WTC11 (cell line): Measurements from ENCODE around the gene APLN. TPM values are rescaled to one million over a fixed set of nuclear protein-coding genes. Genes with fewer than 3 reads are reported as not detected.

Source experiments
- ATAC-seq: fragments of 200-7000 bp; cut with Tn5 transposase; 2 replicates; pipeline ENCODE4 v1.10.0; 2021; ENCODE audit warnings: mild to moderate bottlenecking, moderate library complexity
- CTCF ChIA-PET: fragments of 300-600 bp; sonication (Branson Sonifier 250); formaldehyde crosslinking; loops from one replicate; lab custom pipeline; 2021; ENCODE audit warnings: antibody characterized with exemption; lab: Charles Lee
- POLR2A ChIA-PET: fragments of 350-600 bp; sonication (Branson Sonifier 250); formaldehyde crosslinking; loops from one replicate; lab custom pipeline; 2021; ENCODE audit warnings: antibody characterized with exemption; lab: Charles Lee
- DNase-seq: peaks from one replicate; pipeline ENCODE4 v3.0.0; 2021; ENCODE audit warnings: low spot score
- H3K27ac Mint-ChIP-seq: 2 replicates; pipeline ENCODE4 v1.8.0; 2021; ENCODE audit warnings: mixed read lengths
- H3K27me3 Mint-ChIP-seq: 2 replicates; pipeline ENCODE4 v1.8.0; 2021; ENCODE audit warnings: low read depth, mild to moderate bottlenecking, moderate library complexity, mixed read lengths
- H3K36me3 Mint-ChIP-seq: 2 replicates; pipeline ENCODE4 v1.8.0; 2021; ENCODE audit warnings: mixed read lengths
- H3K4me1 Mint-ChIP-seq: 2 replicates; pipeline ENCODE4 v1.8.0; 2022; ENCODE audit warnings: mixed read lengths
- H3K4me3 Mint-ChIP-seq: 2 replicates; pipeline ENCODE4 v1.8.0; 2021; ENCODE audit warnings: mild to moderate bottlenecking, moderate library complexity, mixed read lengths
- H3K9me3 Mint-ChIP-seq: 2 replicates; pipeline ENCODE4 v1.8.0; 2021; ENCODE audit warnings: mixed read lengths
- CBFB ChIP-seq: sonication (generic); formaldehyde crosslinking; IDR thresholded peaks from 2 replicates; pipeline ENCODE4 v1.8.1; 2022; ENCODE audit warnings: mild to moderate bottlenecking, low read depth, missing genetic modification reagents
- CREM ChIP-seq: sonication (generic); formaldehyde crosslinking; IDR thresholded peaks from 2 replicates; pipeline ENCODE4 v1.8.1; 2022; ENCODE audit warnings: mild to moderate bottlenecking, missing genetic modification reagents, moderate library complexity
- FOXP1 ChIP-seq: sonication (generic); formaldehyde crosslinking; IDR thresholded peaks from 2 replicates; pipeline ENCODE4 v1.8.0; 2022; ENCODE audit warnings: missing genetic modification reagents, mild to moderate bottlenecking, moderate library complexity, borderline replicate concordance
- KAT7 ChIP-seq: sonication (generic); formaldehyde crosslinking; IDR thresholded peaks from 2 replicates; pipeline ENCODE4 v1.8.1; 2023; ENCODE audit warnings: missing genetic modification reagents, mild to moderate bottlenecking, borderline replicate concordance
- MYBL2 ChIP-seq: sonication (generic); formaldehyde crosslinking; IDR thresholded peaks from 2 replicates; pipeline ENCODE4 v1.8.1; 2023; ENCODE audit warnings: mild to moderate bottlenecking, moderate library complexity, missing genetic modification reagents
- NFATC4 ChIP-seq: fragments of 250-450 bp; sonication (Bioruptor Pico); IDR thresholded peaks from 2 replicates; pipeline ENCODE4 v1.9.0; 2021; ENCODE audit warnings: mild to moderate bottlenecking
- NR3C1 ChIP-seq: sonication (generic); formaldehyde crosslinking; conservative IDR thresholded peaks from 2 replicates; pipeline ENCODE4 v1.8.1; 2023; ENCODE audit warnings: low read depth, mild to moderate bottlenecking, missing genetic modification reagents
- PRRX2 ChIP-seq: fragments of 250-450 bp; sonication (Bioruptor Pico); IDR thresholded peaks from 2 replicates; pipeline ENCODE4 v1.8.0; 2021; ENCODE audit warnings: mild to moderate bottlenecking
- ZNF138 ChIP-seq: sonication (generic); formaldehyde crosslinking; conservative IDR thresholded peaks from 2 replicates; pipeline ENCODE4 v1.8.1; 2022; ENCODE audit warnings: mild to moderate bottlenecking, moderate library complexity, missing genetic modification reagents
- ZNF263 ChIP-seq: sonication (generic); formaldehyde crosslinking; IDR thresholded peaks from 2 replicates; pipeline ENCODE4 v1.8.1; 2022; ENCODE audit warnings: low read depth, mild to moderate bottlenecking, moderate library complexity, missing genetic modification reagents
- ZNF423 ChIP-seq: fragments of 250-450 bp; sonication (Bioruptor Pico); IDR thresholded peaks from 2 replicates; pipeline ENCODE4 v2.1.2; 2022; ENCODE audit warnings: mild to moderate bottlenecking, moderate library complexity
- total RNA-seq: library from RNA; stranded (reverse); gene quantifications from 3 replicates; pipeline ENCODE4 v1.2.3, GENCODE V29; 2021
- TF ChIP-seq, protein P1 (sequence below): fragments of 250-450 bp; sonication (Bioruptor Pico); IDR thresholded peaks from 2 replicates; pipeline ENCODE4 v2.1.2; 2022; ENCODE audit warnings: mild to moderate bottlenecking, moderate library complexity
- TF ChIP-seq, protein P2 (sequence below): sonication (generic); formaldehyde crosslinking; IDR thresholded peaks from 2 replicates; pipeline ENCODE4 v1.8.1; 2023; ENCODE audit warnings: mild to moderate bottlenecking, missing genetic modification reagents, borderline replicate concordance
- TF ChIP-seq, protein P3 (sequence below): sonication (generic); formaldehyde crosslinking; conservative IDR thresholded peaks from 2 replicates; pipeline ENCODE4 v1.8.1; 2023; ENCODE audit warnings: mild to moderate bottlenecking, low read depth, missing genetic modification reagents, moderate library complexity
- TF ChIP-seq, protein P4 (sequence below): sonication (generic); formaldehyde crosslinking; IDR thresholded peaks from 2 replicates; pipeline ENCODE4 v1.8.0; 2022; ENCODE audit warnings: mild to moderate bottlenecking, missing genetic modification reagents

The APLN gene
- total RNA-seq, 1 experiment from 2014 or later: 4.2 TPM

DNA sequence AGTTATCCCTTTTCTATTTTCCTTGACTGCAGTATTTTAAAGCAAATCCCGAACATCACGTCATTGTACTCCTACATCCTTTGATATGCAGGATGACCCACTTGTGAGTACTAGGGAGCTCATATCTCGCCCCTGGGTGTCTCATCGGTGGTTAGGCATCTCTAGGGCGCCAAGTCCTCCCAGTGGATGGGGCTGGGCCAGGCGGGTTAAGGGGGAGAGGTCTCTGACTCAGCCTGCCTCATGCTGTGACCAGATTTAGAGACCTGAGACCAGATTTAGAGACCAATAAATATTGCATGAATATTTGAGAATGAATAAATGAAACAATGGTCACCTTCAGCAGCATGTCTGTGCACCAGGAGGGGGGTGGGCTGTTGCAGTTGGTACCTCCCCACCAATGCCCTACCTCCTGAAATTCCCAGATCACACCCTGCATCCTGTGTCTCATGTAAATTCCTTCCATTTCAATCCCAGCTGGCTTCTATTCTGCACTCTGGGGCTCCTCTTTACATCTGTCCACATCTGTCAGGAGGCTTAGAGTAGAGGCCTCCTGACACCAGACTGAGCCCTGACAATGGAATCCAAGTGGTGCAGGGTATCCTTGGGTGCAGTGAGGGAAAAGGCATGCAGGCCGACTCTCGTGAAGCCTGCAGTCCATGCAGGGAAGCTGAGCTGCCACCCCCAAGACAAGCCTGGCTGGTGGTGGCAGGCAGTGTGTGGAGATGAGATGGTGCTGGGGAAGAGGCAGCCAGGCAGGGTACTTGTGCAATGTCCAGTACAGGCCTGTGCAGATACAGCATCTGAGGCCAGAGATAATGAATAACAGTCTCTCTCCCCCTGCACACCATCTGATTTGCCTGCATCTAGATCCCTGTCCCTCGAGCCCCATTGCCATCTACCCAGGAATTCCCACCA lies 5.2 kb downstream of the APLN start:
- Mint-ChIP-seq H3K27ac (no peak overlapping the region), H3K4me1 (peaks cover 19% of the 10 kb centered on the region), H3K4me3 (no peak overlapping the region), H3K36me3 (no peaks in the 10 kb centered on the region), H3K9me3 (no peaks in the 10 kb centered on the region), H3K27me3 (peaks cover 64% of the 10 kb centered on the region)
- ChIA-PET POLR2A (no interaction called here), CTCF (interaction anchor here (1.6 kb wide), 1 partner anchor 11 kb away, joined by 4 read pairs; no protein-coding TSS in a partner anchor)
- no peak for ATAC-seq
- DNase-seq: no peak
- TF ChIP-seq NFATC4: no peak
- no peak for TF ChIP-seq ZNF263 (CRISPR knock-in tag)
- TF ChIP-seq KAT7 (CRISPR knock-in tag): no peak

DNA sequence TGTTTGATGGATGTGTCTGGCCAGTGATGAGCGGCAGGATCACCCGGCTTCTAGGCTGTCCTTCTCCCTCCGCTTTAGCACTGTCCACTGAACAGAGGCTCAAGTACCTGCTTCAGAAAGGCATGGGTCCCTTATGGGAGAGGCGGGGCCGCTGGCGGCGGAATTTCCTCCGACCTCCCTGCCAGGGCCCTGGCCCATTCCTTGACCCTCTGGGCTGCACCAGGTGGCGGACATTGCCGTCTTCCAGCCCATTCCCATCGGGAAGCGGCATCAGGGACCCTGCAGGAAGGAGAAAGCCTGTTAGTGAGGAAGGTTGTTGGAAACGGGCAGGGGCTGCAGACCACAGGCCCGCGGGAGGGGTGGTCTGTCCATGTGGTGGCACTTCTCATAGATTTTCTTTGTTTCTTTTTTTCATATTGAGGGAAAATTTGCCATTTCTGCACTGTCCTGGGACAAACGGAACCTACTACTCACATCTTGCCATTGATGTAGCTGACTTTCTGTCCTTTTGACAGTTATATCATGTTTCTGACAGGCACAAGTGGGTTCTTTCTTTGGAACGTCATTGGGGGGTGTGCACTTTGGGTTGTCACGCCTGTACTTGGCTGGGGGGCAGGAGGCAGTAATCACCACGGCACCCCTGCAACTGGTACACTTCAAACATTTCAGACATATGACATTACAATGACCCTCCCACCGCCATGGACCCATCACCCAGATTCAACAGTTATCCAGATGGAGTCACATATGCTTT lies 6.1 kb downstream of the APLN start:
- no peak overlapping the region for H3K27ac Mint-ChIP-seq
- ChIA-PET CTCF (interaction anchor here (1.6 kb wide), 1 partner anchor 10 kb away, joined by 4 read pairs; no protein-coding TSS in a partner anchor), POLR2A (no interaction called here)
- H3K4me1 Mint-ChIP-seq: peaks cover 19% of the 10 kb centered on the region
- no peaks in the 10 kb centered on the region for H3K9me3 Mint-ChIP-seq
- TF ChIP-seq ZNF138 (CRISPR knock-in tag) (no peak), ZNF423 (CRISPR knock-in tag) (no peak), KAT7 (CRISPR knock-in tag) (no peak), NR3C1 (CRISPR knock-in tag) (no peak), CBFB (no peak), PRRX2 (CRISPR knock-in tag) (no peak)
- TF ChIP-seq, protein P1, sequence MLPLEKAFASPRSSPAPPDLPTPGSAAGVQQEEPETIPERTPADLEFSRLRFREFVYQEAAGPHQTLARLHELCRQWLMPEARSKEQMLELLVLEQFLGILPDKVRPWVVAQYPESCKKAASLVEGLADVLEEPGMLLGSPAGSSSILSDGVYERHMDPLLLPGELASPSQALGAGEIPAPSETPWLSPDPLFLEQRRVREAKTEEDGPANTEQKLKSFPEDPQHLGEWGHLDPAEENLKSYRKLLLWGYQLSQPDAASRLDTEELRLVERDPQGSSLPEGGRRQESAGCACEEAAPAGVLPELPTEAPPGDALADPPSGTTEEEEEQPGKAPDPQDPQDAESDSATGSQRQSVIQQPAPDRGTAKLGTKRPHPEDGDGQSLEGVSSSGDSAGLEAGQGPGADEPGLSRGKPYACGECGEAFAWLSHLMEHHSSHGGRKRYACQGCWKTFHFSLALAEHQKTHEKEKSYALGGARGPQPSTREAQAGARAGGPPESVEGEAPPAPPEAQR (CRISPR knock-in tag): no peak
- TF ChIP-seq, protein P2, sequence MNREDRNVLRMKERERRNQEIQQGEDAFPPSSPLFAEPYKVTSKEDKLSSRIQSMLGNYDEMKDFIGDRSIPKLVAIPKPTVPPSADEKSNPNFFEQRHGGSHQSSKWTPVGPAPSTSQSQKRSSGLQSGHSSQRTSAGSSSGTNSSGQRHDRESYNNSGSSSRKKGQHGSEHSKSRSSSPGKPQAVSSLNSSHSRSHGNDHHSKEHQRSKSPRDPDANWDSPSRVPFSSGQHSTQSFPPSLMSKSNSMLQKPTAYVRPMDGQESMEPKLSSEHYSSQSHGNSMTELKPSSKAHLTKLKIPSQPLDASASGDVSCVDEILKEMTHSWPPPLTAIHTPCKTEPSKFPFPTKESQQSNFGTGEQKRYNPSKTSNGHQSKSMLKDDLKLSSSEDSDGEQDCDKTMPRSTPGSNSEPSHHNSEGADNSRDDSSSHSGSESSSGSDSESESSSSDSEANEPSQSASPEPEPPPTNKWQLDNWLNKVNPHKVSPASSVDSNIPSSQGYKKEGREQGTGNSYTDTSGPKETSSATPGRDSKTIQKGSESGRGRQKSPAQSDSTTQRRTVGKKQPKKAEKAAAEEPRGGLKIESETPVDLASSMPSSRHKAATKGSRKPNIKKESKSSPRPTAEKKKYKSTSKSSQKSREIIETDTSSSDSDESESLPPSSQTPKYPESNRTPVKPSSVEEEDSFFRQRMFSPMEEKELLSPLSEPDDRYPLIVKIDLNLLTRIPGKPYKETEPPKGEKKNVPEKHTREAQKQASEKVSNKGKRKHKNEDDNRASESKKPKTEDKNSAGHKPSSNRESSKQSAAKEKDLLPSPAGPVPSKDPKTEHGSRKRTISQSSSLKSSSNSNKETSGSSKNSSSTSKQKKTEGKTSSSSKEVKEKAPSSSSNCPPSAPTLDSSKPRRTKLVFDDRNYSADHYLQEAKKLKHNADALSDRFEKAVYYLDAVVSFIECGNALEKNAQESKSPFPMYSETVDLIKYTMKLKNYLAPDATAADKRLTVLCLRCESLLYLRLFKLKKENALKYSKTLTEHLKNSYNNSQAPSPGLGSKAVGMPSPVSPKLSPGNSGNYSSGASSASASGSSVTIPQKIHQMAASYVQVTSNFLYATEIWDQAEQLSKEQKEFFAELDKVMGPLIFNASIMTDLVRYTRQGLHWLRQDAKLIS (CRISPR knock-in tag): no peak
- H3K27me3 Mint-ChIP-seq: peaks cover 58% of the 10 kb centered on the region
- DNase-seq (no peak), ATAC-seq (no peak)
- H3K36me3 Mint-ChIP-seq: no peaks in the 10 kb centered on the region
- H3K4me3 Mint-ChIP-seq: no peak overlapping the region

DNA sequence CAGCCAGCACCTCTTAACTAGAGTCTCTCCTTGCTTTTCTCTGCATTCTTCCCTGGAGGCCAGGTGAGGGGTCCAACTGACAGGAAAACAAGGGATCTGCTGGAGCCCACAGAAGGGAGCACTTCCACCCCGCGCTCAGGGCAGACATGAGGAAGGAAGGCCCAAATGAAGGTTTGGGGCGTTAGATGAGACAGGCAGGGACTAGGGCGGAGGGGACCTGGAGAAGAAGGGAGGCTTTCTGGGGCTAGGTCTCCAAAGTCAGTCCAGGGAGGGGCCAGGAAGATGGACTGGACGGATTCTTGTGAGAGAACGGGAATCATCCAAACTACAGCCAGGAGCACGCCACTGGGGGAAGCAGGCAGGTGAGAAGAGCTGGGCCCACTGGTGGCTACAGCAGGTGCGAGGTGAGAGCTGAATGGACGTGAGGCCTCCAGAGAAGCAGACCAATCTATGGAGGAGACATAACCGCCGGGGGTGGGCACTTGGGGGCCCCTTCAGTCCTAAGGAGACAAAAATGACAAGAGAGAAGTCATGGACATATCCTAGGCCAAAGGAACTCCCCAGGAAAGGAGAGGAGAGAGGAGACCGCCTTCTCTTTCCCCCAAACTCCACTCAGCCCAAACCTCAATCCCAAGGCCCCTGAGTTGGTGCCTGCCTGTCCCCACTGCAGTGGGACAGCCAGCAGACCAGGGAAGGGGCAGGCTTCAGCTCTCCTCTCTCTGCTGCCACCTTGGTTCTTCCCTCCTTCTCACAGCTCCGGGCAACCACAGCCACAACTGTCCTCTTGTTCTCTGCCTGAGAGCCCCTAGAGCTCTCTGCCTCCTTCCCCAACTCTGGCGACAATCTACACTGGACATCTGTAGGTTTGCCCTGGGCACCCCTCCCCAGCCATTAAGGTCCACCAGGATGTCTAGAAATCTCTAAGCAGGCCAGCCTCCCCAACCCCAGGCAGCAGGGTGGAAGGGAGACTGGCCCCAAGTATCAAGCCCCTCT lies 7.0 kb downstream of the APLN start:
- no peak for ATAC-seq
- POLR2A ChIA-PET: no interaction called here
- no peaks in the 10 kb centered on the region for H3K9me3 Mint-ChIP-seq
- H3K4me1 Mint-ChIP-seq: peaks cover 13% of the 10 kb centered on the region
- no peak overlapping the region for H3K27ac Mint-ChIP-seq
- H3K36me3 Mint-ChIP-seq: no peaks in the 10 kb centered on the region
- H3K4me3 Mint-ChIP-seq: no peak overlapping the region
- no peak for TF ChIP-seq FOXP1 (CRISPR knock-in tag)
- TF ChIP-seq, protein P3, sequence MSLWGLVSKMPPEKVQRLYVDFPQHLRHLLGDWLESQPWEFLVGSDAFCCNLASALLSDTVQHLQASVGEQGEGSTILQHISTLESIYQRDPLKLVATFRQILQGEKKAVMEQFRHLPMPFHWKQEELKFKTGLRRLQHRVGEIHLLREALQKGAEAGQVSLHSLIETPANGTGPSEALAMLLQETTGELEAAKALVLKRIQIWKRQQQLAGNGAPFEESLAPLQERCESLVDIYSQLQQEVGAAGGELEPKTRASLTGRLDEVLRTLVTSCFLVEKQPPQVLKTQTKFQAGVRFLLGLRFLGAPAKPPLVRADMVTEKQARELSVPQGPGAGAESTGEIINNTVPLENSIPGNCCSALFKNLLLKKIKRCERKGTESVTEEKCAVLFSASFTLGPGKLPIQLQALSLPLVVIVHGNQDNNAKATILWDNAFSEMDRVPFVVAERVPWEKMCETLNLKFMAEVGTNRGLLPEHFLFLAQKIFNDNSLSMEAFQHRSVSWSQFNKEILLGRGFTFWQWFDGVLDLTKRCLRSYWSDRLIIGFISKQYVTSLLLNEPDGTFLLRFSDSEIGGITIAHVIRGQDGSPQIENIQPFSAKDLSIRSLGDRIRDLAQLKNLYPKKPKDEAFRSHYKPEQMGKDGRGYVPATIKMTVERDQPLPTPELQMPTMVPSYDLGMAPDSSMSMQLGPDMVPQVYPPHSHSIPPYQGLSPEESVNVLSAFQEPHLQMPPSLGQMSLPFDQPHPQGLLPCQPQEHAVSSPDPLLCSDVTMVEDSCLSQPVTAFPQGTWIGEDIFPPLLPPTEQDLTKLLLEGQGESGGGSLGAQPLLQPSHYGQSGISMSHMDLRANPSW (CRISPR knock-in tag): no peak
- TF ChIP-seq CREM (CRISPR knock-in tag): no peak
- TF ChIP-seq, protein P4, sequence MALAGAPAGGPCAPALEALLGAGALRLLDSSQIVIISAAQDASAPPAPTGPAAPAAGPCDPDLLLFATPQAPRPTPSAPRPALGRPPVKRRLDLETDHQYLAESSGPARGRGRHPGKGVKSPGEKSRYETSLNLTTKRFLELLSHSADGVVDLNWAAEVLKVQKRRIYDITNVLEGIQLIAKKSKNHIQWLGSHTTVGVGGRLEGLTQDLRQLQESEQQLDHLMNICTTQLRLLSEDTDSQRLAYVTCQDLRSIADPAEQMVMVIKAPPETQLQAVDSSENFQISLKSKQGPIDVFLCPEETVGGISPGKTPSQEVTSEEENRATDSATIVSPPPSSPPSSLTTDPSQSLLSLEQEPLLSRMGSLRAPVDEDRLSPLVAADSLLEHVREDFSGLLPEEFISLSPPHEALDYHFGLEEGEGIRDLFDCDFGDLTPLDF (CRISPR knock-in tag): no peak
- no peak for TF ChIP-seq MYBL2 (CRISPR knock-in tag)
- H3K27me3 Mint-ChIP-seq: peaks cover 48% of the 10 kb centered on the region
- CTCF ChIA-PET: interaction anchor here (1.1 kb wide), 1 partner anchor 30 kb away, joined by 3 read pairs; no protein-coding TSS in a partner anchor
- DNase-seq: no peak
